HUES6 (cell line): ENCODE data around the gene ADAMTSL4.

ENCODE experiments used
- H3K27ac ChIP-seq: 2 replicates; pipeline ENCODE4 v1.7.0; 2013; ENCODE audit warnings: low read depth, mild to moderate bottlenecking, low read length, inconsistent platforms
- H3K27me3 ChIP-seq: 2 replicates; pipeline ENCODE4 v1.6.1; 2013; ENCODE audit warnings: low read length; ENCODE audit not compliant: control insufficient read depth, insufficient read depth
- H3K36me3 ChIP-seq: 2 replicates; pipeline ENCODE4 v1.6.1; 2013; ENCODE audit warnings: low read length; ENCODE audit not compliant: control insufficient read depth, insufficient read depth
- H3K4me1 ChIP-seq: 2 replicates; pipeline ENCODE4 v1.6.1; 2013; ENCODE audit warnings: low read length; ENCODE audit not compliant: control insufficient read depth, insufficient read depth
- H3K4me3 ChIP-seq: 2 replicates; pipeline ENCODE4 v1.5.1; 2013; ENCODE audit warnings: low read depth, low read length
- H3K9ac ChIP-seq: one replicate; pipeline ENCODE4 v1.6.1; 2013; ENCODE audit warnings: mild to moderate bottlenecking, low read length
- H3K9me3 ChIP-seq: 2 replicates; pipeline ENCODE4 v1.6.1; 2013; ENCODE audit warnings: low read depth, low read length; ENCODE audit not compliant: control insufficient read depth, insufficient read depth

ADAMTSL4 gene

DNA sequence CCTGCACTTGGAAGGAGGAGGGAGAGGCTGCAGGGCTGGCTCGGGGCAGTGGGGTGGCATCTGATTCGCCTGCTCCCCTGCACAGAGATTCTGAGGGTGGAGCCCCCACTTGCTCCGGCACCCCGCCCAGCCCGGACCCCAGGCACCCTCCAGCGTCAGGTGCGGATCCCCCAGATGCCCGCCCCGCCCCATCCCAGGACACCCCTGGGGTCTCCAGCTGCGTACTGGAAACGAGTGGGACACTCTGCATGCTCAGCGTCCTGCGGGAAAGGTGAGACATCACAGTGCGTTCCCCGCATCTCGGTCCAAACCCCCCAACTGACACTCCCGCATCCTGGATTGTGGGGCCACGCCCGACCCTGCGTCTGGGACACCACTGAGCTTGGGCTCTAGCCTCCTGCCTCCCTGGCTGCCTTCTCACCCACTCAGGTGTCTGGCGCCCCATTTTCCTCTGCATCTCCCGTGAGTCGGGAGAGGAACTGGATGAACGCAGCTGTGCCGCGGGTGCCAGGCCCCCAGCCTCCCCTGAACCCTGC is 7.9 kb downstream of the ADAMTSL4 start:
- Histone ChIP-seq H3K36me3 (peaks cover 4% of the 10 kb centered on the region), H3K9ac (no peak overlapping the region), H3K4me1 (peaks cover 19% of the 10 kb centered on the region)

DNA sequence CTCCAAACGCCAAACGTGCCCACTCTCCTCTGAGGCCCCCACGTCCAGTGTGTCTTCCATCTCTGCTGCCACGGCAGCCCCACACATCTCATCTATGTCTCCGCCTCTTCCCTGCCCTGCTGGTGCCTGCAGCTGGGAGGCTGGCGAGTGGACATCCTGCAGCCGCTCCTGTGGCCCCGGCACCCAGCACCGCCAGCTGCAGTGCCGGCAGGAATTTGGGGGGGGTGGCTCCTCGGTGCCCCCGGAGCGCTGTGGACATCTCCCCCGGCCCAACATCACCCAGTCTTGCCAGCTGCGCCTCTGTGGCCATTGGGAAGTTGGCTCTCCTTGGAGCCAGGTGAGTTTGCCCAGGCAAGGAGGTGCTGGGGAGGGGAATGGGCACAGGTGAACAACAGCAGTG is 8.6 kb downstream of the ADAMTSL4 start:
- Histone ChIP-seq H3K4me1 (peaks cover 19% of the 10 kb centered on the region), H3K36me3 (peaks cover 4% of the 10 kb centered on the region), H3K9me3 (no peaks in the 10 kb centered on the region), H3K4me3 (no peak overlapping the region), H3K9ac (no peak overlapping the region), H3K27me3 (no peaks in the 10 kb centered on the region), H3K27ac (no peak overlapping the region)

More for the DNA sequence above, 7.9 kb downstream of the ADAMTSL4 start:
- Histone ChIP-seq H3K27me3 (no peaks in the 10 kb centered on the region), H3K9me3 (no peaks in the 10 kb centered on the region), H3K4me3 (no peak overlapping the region), H3K27ac (no peak overlapping the region)

DNA sequence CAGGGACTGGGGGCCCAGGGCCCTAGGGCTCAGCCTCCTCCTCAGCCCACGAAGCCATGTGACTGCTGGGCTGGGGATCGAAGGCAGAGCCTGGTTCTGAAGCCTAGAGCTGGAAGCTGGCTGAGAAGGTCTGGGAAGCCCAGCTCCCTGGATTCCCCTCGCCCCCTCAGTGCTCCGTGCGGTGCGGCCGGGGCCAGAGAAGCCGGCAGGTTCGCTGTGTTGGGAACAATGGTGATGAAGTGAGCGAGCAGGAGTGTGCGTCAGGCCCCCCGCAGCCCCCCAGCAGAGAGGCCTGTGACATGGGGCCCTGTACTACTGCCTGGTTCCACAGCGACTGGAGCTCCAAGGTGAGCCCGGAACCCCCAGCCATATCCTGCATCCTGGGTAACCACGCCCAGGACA is 9.1 kb downstream of the ADAMTSL4 start:
- no peak overlapping the region for H3K4me3 ChIP-seq
- no peaks in the 10 kb centered on the region for H3K9me3 ChIP-seq
- no peak overlapping the region for H3K9ac ChIP-seq
- no peak overlapping the region for H3K27ac ChIP-seq
- no peaks in the 10 kb centered on the region for H3K27me3 ChIP-seq
- peaks cover 24% of the 10 kb centered on the region for H3K4me1 ChIP-seq
- peaks cover 4% of the 10 kb centered on the region for H3K36me3 ChIP-seq

DNA sequence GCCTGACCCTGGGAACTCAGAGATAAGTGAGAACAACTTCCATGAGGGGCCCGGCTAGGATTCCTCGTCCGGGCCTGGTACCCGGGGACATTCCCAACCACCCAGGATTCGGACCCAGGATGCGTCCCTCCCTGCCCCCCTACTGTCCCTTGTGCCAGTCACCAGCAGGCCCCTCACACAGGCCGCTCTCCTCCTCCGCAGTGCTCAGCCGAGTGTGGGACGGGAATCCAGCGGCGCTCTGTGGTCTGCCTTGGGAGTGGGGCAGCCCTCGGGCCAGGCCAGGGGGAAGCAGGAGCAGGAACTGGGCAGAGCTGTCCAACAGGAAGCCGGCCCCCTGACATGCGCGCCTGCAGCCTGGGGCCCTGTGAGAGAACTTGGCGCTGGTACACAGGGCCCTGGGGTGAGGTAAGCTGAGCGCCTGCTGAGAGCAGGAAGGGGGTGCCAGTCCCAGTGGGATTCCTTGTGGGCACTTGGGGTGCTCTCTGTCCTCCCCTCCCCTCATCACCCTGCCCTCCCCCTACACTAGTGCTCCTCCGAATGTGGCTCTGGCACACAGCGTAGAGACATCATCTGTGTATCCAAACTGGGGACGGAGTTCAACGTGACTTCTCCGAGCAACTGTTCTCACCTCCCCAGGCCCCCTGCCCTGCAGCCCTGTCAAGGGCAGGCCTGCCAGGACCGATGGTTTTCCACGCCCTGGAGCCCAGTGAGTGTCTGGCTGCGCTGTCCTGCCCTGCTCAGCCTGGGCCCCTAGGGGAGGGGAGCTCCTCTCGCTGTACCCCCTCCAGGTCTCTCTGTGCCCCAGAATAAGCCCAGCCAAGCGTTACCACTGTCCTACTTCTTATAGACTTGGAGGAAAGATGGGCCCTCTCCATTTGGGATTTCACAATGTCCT is 9.8 kb downstream of the ADAMTSL4 start:
- Histone ChIP-seq H3K9me3 (no peaks in the 10 kb centered on the region), H3K9ac (no peak overlapping the region), H3K27ac (no peak overlapping the region)

DNA sequence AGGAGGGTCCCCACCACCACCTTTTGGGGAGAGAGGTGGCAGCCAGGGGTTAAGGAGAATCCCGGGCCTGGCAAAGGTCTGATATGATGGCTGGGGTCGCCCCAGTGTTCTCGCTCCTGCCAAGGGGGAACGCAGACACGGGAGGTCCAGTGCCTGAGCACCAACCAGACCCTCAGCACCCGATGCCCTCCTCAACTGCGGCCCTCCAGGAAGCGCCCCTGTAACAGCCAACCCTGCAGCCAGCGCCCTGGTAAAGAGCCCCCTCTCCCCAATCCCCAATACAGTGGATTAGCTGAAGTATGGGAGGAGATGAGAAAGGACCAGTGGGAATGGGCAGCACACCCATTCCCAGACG is 10.4 kb downstream of the ADAMTSL4 start:
- H3K4me1 ChIP-seq, result peaks cover 34% of the 10 kb centered on the region
- no peak overlapping the region for H3K4me3 ChIP-seq
- H3K9ac ChIP-seq, result no peak overlapping the region
- peaks cover 4% of the 10 kb centered on the region for H3K36me3 ChIP-seq
- H3K27me3 ChIP-seq, result no peaks in the 10 kb centered on the region
- H3K9me3 ChIP-seq, result no peaks in the 10 kb centered on the region
- no peak overlapping the region for H3K27ac ChIP-seq

More for the DNA sequence above, 9.8 kb downstream of the ADAMTSL4 start:
- H3K36me3 ChIP-seq, result peaks cover 4% of the 10 kb centered on the region
- H3K4me3 ChIP-seq, result no peak overlapping the region
- H3K4me1 ChIP-seq, result peaks cover 31% of the 10 kb centered on the region
- H3K27me3 ChIP-seq, result no peaks in the 10 kb centered on the region

DNA sequence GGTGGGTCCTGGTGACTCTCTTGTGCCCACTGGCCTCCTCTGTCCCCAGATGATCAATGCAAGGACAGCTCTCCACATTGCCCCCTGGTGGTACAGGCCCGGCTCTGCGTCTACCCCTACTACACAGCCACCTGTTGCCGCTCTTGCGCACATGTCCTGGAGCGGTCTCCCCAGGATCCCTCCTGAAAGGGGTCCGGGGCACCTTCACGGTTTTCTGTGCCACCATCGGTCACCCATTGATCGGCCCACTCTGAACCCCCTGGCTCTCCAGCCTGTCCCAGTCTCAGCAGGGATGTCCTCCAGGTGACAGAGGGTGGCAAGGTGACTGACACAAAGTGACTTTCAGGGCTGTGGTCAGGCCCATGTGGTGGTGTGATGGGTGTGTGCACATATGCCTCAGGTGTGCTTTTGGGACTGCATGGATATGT is 10.8 kb downstream of the ADAMTSL4 start:
- H3K9me3 ChIP-seq, result no peaks in the 10 kb centered on the region
- peaks cover 34% of the 10 kb centered on the region for H3K4me1 ChIP-seq
- H3K9ac ChIP-seq, result no peak overlapping the region
- H3K27ac ChIP-seq, result no peak overlapping the region
- peaks cover 4% of the 10 kb centered on the region for H3K36me3 ChIP-seq
- H3K27me3 ChIP-seq, result no peaks in the 10 kb centered on the region
- no peak overlapping the region for H3K4me3 ChIP-seq

DNA sequence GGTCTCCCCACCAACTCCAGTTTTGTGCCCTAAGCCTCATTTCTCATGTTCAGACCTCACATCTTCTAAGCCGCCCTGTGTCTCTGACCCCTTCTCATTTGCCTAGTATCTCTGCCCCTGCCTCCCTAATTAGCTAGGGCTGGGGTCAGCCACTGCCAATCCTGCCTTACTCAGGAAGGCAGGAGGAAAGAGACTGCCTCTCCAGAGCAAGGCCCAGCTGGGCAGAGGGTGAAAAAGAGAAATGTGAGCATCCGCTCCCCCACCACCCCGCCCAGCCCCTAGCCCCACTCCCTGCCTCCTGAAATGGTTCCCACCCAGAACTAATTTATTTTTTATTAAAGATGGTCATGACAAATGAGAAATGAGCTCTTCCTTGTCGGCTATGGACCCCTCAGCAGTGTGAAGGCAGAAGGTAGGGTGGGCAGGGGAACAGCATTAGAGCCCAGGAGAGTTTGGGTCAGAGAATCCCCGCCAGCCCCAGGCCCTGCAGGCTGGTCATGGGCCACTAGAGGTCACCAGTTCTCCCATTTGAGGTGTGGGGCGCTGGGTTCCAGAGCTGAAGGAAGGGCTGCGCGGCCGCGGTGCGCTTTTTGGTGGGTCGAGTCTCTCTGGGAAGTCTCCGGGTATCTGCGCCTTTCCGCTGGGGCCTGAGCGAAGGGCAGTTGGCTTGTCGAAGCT is 11.5 kb downstream of the ADAMTSL4 start:
- Histone ChIP-seq H3K9ac (peak overlapping the region; percentile 97), H3K27me3 (no peaks in the 10 kb centered on the region), H3K27ac (peak overlapping the region; percentile 97), H3K4me1 (peaks cover 34% of the 10 kb centered on the region), H3K36me3 (peaks cover under 1% of the 10 kb centered on the region), H3K4me3 (peak overlapping the region; percentile 81), H3K9me3 (no peaks in the 10 kb centered on the region)

DNA sequence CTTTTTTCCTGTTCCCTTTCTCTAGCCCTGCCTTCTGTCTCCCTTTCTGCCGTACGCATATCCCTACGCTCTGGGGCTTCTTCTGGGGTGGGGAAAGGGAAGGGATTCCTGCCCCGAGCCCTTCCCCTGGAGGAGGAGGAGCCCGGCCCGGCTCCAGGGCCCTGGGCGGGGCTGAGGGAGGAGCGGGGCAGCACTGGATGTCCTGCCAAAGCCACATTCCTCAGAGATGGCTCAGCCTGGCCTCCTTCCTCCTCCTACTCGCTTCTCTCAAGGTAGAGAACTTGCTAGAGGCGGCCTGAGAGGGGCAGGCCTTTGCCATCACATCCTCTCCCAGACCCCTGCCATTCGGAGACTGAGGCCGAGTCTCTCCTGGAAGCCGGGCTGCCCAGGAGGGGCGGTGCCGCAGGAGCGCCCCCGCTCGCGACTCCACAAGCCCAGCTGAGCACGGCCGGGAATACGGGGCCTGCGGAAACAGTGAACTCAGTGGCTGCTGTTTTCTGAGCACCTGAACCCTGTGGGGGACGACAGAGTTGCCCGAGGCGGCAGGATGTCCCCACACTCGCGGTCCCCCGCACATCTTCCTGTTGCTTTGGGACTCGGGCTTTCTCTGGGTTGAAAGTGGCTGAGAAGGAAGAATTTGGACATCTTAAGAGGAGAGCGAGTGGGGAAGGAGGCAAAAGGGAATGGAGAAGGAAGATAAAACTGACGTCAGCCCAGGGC is 12.2 kb downstream of the ADAMTSL4 start:
- Histone ChIP-seq H3K36me3 (no peaks in the 10 kb centered on the region), H3K4me1 (peaks cover 31% of the 10 kb centered on the region), H3K9me3 (no peaks in the 10 kb centered on the region), H3K9ac (peak overlapping the region; percentile 97), H3K27me3 (no peaks in the 10 kb centered on the region), H3K27ac (peak overlapping the region; percentile 97), H3K4me3 (peak overlapping the region; percentile 81)

DNA sequence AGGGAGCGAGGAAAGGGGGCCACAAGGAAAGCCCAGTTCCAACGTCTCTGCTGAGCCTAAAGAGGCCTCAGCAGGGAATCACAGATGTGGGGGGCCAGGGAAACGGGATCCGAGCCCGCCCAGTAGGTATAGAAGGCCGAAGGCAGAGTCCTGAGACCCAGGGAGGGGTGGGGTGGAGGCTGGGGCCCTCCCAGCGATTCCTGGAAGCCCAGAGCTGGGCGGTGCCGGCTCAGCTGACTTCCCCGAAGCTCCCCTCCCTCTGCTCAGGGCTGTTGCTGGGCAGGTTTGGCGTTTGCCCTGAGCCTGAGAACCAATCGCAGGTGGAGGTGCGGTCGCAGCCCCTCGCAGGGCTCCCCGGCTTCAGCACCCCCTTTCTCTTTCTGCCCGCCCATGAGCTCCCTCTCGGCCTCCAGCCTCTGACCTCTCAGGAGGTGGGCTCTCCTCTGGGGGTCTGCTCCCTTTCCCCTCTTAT is 12.8 kb downstream of the ADAMTSL4 start:
- Histone ChIP-seq H3K4me1 (peaks cover 34% of the 10 kb centered on the region), H3K36me3 (no peaks in the 10 kb centered on the region), H3K27me3 (no peaks in the 10 kb centered on the region), H3K9ac (peak overlapping the region; percentile 97), H3K4me3 (peak overlapping the region; percentile 81), H3K9me3 (no peaks in the 10 kb centered on the region), H3K27ac (peak overlapping the region; percentile 97)

DNA sequence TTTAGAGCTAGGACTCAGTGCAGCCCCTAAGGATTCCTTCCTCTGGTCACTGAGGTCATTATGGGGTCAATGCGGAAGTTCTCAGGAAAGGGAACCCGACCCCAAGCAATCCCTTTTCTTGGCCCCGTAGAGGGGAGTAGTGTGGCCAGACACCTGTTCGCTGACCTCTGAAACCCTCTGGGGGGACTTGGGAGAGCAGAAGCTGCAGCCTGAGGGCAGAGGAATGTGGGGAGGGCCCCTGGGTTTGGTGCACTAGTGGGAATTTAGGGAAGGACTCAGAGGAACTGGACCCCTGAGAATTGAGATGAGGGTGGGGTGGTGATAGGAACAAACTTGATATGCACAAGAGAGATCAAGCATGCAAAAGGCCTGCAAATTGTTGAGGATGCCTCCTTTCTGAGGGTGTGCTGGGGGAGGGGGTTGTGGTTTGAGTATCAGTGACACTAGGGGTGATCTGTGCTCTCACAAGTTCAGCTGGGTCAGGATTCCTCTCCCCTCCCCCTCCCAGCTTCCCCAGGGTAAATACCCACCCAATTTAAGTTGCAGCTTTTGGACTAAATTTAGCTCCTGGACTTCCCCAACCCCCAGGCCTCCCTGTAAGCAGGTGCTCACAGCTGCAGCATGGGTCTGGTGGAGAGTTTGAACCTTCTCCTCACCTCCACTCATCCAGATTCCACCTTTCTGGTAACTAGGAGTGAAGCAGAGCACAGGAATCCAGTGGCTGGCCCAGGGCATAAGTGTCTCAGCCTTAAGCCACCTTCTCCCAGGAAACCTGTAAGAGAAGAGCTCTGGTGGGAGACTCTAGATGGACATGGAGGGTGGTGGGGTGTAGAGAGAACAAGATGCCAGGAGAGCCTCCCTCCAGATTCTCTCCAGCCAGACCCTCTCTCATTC is 13.5 kb downstream of the ADAMTSL4 start:
- Histone ChIP-seq H3K4me3 (peak overlapping the region; percentile 81), H3K27me3 (no peaks in the 10 kb centered on the region), H3K4me1 (peaks cover 40% of the 10 kb centered on the region), H3K9me3 (no peaks in the 10 kb centered on the region), H3K9ac (peak overlapping the region; percentile 97), H3K36me3 (no peaks in the 10 kb centered on the region), H3K27ac (peak overlapping the region; percentile 97)
